C1 segment of cervical spinal cord (tissue), 14 donors: ENCODE measurements around the gene TMEM240.
"Not testable (repeated sequence)": the region's sequence is repeated elsewhere in the genome, so short reads cannot be mapped to it uniquely, and the experiment has no call there.

Experiments
- DNase-seq, 14 donors: peaks; one replicate each; lab custom pipeline; 2025; lab: John Stamatoyannopoulos, UW

Gene TMEM240

GRCh38 chr1:1524750-1525383 is 15.6 kb downstream of the TMEM240 start:
- DNase-seq, result not testable (repeated sequence)

GRCh38 chr1:1523651-1524050 is 16.8 kb downstream of the TMEM240 start:
- not testable (repeated sequence) for DNase-seq

GRCh38 chr1:1523226-1523625 is 17.2 kb downstream of the TMEM240 start:
- not testable (repeated sequence) for DNase-seq

- not testable (repeated sequence) for DNase-seq
Observed at GRCh38 chr1:1522536-1522935, 17.9 kb downstream of the TMEM240 start.

- no peak for DNase-seq
Observed at GRCh38 chr1:1521331-1521730, 19.1 kb downstream of the TMEM240 start.

GRCh38 chr1:1519805-1520505 is 20.5 kb downstream of the TMEM240 start:
- DNase-seq, result not testable (repeated sequence)

- DNase-seq, result not testable (repeated sequence)
Observed at GRCh38 chr1:1518621-1519007, 21.8 kb downstream of the TMEM240 start.

- DNase-seq, result no peak
Observed at GRCh38 chr1:1517973-1518620, 22.3 kb downstream of the TMEM240 start.

GRCh38 chr1:1516923-1517322 is 23.5 kb downstream of the TMEM240 start:
- not testable (repeated sequence) for DNase-seq

GRCh38 chr1:1514376-1514775 is 26.0 kb downstream of the TMEM240 start:
- DNase-seq, result not testable (repeated sequence)

GRCh38 chr1:1513675-1514074 is 26.7 kb downstream of the TMEM240 start:
- DNase-seq, result not testable (repeated sequence)

GRCh38 chr1:1512425-1512824 is 28.0 kb downstream of the TMEM240 start:
- DNase-seq, result not testable (repeated sequence)

GRCh38 chr1:1511533-1512285 is 28.7 kb downstream of the TMEM240 start, which contains the start of gene ATAD3A:
ATAD3A (plus strand) TSS chr1:1512162; CDS start chr1:1512269, 107 bp downstream.
- DNase-seq, result peak; percentile 60 to 98 (median 95)

GRCh38 chr1:1510912-1511532 is 29.4 kb downstream of the TMEM240 start:
- peak in 1 of 14 donors; percentile 34 for DNase-seq

GRCh38 chr1:1509465-1509850 is 31.0 kb downstream of the TMEM240 start:
- DNase-seq, result not testable (repeated sequence)

GRCh38 chr1:1508775-1509464 is 31.5 kb downstream of the TMEM240 start:
- not testable (repeated sequence) for DNase-seq

GRCh38 chr1:1507305-1507704 is 33.1 kb downstream of the TMEM240 start:
- DNase-seq, result no peak

GRCh38 chr1:1505801-1506200 is 34.6 kb downstream of the TMEM240 start:
- not testable (repeated sequence) for DNase-seq

GRCh38 chr1:1505366-1505798 is 35.0 kb downstream of the TMEM240 start:
- peak in 8 of 14 donors; percentile 6 to 67 (median 18) for DNase-seq

GRCh38 chr1:1504777-1505365 is 35.6 kb downstream of the TMEM240 start:
- peak in 12 of 14 donors; percentile 1 to 88 (median 20) for DNase-seq
